HepG2 (cell line): Measurements from ENCODE around the gene GNG7. TPM values are rescaled to one million over a fixed set of nuclear protein-coding genes. Genes with fewer than 3 reads are reported as not detected.

ENCODE experiments used
- ATAC-seq: fragments of 200-7000 bp; cut with Tn5 transposase; 3 replicates; pipeline ENCODE4 v1.9.1; 2020; ENCODE audit warnings: mild to moderate bottlenecking, moderate library complexity
- BruUV-seq: library from RNA; stranded (reverse); fragments of 400-500 nt; replicated peaks from 2 replicates; lab custom pipeline; 2021; lab: Mats Ljungman, UMichigan
- CTCF ChIA-PET: fragments of 300-600 bp; formaldehyde crosslinking; extraction: SDS; loops from one replicate; lab custom pipeline; 2021; ENCODE audit warnings: low total read pairs, inconsistent platforms, low intra/inter-chr PET ratio; lab: Yijun Ruan, JAX
- POLR2A ChIA-PET: fragments of 350-600 bp; sonication (Branson Sonifier 250); formaldehyde crosslinking; loops from one replicate; lab custom pipeline; 2020; ENCODE audit warnings: antibody characterized with exemption, inconsistent platforms; lab: Yijun Ruan, JAX
- DNase-seq: peaks from one replicate; pipeline ENCODE4 v3.0.0-alpha.2; 2015; ENCODE audit warnings: low spot score
- FAIRE-seq: peaks from 3 replicates; lab custom pipeline; 2011; peaks lifted over from hg19 to GRCh38; lab: Jason Lieb, UNC
- H2AFZ ChIP-seq: one replicate; pipeline ENCODE4 v1.6.1; 2011; ENCODE audit warnings: low read length, inconsistent platforms
- H3K27ac ChIP-seq: fragments of 300-600 bp; 3 replicates; pipeline ENCODE4 v1.8.0; 2011; ENCODE audit warnings: mixed run types, mild to moderate bottlenecking, mixed read lengths, low read length, inconsistent platforms; ENCODE audit not compliant: insufficient read depth; ENCODE audit errors: extremely low read length
- H3K27me3 ChIP-seq, 2 experiments: fragments of 200-600 bp in 1 of 2; 2 replicates in 1 of 2; 3 replicates in 1 of 2; pipeline versions ENCODE4 v1.6.0 to v1.8.0; 2011; ENCODE audit warnings: low read length in 2 of 2, mild to moderate bottlenecking in 2 of 2, moderate library complexity in 2 of 2, inconsistent platforms in 1 of 2; ENCODE audit not compliant: insufficient read depth in 2 of 2, control insufficient read depth in 1 of 2
- H3K36me3 ChIP-seq, 2 experiments: fragments of 200-600 bp in 1 of 2; replicated peaks in 1 of 2; 2 replicates in 1 of 2; 3 replicates in 1 of 2; pipeline versions ENCODE4 v1.5.1 to v1.8.0; 2011; ENCODE audit warnings: low read length in 2 of 2, inconsistent platforms in 1 of 2; ENCODE audit not compliant: insufficient read depth in 2 of 2, control insufficient read depth in 1 of 2
- H3K4me1 ChIP-seq: 2 replicates; pipeline ENCODE4 v1.5.1; 2012; ENCODE audit warnings: low read length, inconsistent platforms; ENCODE audit not compliant: insufficient read depth
- H3K4me2 ChIP-seq: 2 replicates; pipeline ENCODE4 v1.6.0; 2011; ENCODE audit warnings: low read depth, low read length, inconsistent platforms
- H3K4me3 ChIP-seq, 3 experiments: fragments of 200-600 bp in 1 of 3; sonication (generic), shearing (Covaris generic) in 1 of 3; replicated peaks in 1 of 3; 2 replicates each; pipeline ENCODE4 v1.5.1; 2011 to 2016; ENCODE audit warnings: low read length in 3 of 3, inconsistent platforms in 2 of 3, low read depth in 2 of 3, mild to moderate bottlenecking in 2 of 3, control low read depth in 1 of 3, mixed read lengths in 1 of 3; ENCODE audit not compliant: insufficient read depth in 1 of 3
- H3K79me2 ChIP-seq: one replicate; pipeline ENCODE4 v1.6.1; 2011; ENCODE audit warnings: low read length, inconsistent platforms; ENCODE audit not compliant: insufficient read depth
- H3K9ac ChIP-seq: 2 replicates; pipeline ENCODE4 v1.6.0; 2011; ENCODE audit warnings: mild to moderate bottlenecking, low read depth, low read length, inconsistent platforms; ENCODE audit not compliant: insufficient read depth
- H3K9me3 ChIP-seq: 2 replicates; pipeline ENCODE4 v1.5.1; 2012; ENCODE audit warnings: mild to moderate bottlenecking, low read length
- H4K20me1 ChIP-seq: 2 replicates; pipeline ENCODE4 v1.6.0; 2011; ENCODE audit warnings: inconsistent platforms, mild to moderate bottlenecking, low read length, moderate library complexity; ENCODE audit not compliant: insufficient read depth
- ETV6 ChIP-seq: sonication (generic); formaldehyde crosslinking; conservative IDR thresholded peaks from 2 replicates; pipeline ENCODE4 v1.4.0; 2020; ENCODE audit warnings: missing genetic modification reagents
- HDAC1 ChIP-seq: sonication (generic); formaldehyde crosslinking; IDR thresholded peaks from 2 replicates; pipeline ENCODE4 v1.5.1; 2020; ENCODE audit warnings: mild to moderate bottlenecking, missing genetic modification reagents
- NONO ChIP-seq, 2 experiments: fragments of 450-650 bp in 1 of 2; sonication (generic) in 1 of 2; formaldehyde crosslinking in 1 of 2; IDR thresholded peaks in 1 of 2; conservative IDR thresholded peaks in 1 of 2; 2 replicates each; pipeline versions ENCODE4 v1.6.1 to v1.8.0; 2017 to 2022; ENCODE audit warnings: mild to moderate bottlenecking in 1 of 2, missing genetic modification reagents in 1 of 2, moderate library complexity in 1 of 2
- ZBTB38 ChIP-seq: sonication (generic); formaldehyde crosslinking; IDR thresholded peaks from 2 replicates; pipeline ENCODE4 v1.5.1; 2020; ENCODE audit warnings: mild to moderate bottlenecking, missing genetic modification reagents
- ZBTB42 ChIP-seq: sonication (generic); formaldehyde crosslinking; IDR thresholded peaks from 2 replicates; pipeline ENCODE4 v1.5.0; 2020; ENCODE audit warnings: mild to moderate bottlenecking, missing genetic modification reagents
- ZMYM2 ChIP-seq: sonication (generic); formaldehyde crosslinking; IDR thresholded peaks from 2 replicates; pipeline ENCODE4 v1.8.0; 2022; ENCODE audit warnings: mild to moderate bottlenecking, missing genetic modification reagents
- ZNF20 ChIP-seq: sonication (generic); formaldehyde crosslinking; IDR thresholded peaks from 2 replicates; pipeline ENCODE4 v1.4.0; 2020; ENCODE audit warnings: mild to moderate bottlenecking, moderate library complexity, missing genetic modification reagents
- ZNF562 ChIP-seq: sonication (generic); formaldehyde crosslinking; IDR thresholded peaks from 2 replicates; pipeline ENCODE4 v1.8.0; 2022; ENCODE audit warnings: missing genetic modification reagents, borderline replicate concordance
- whole genome bisulfite sequencing: methylation state at CpG from one replicate; pipeline ENCODE4 v1.1.6; 2017; ENCODE audit warnings: low lambda C conversion rate; 5-methylcytosine and 5-hydroxymethylcytosine counted together
- in situ Hi-C: cut with HindIII; loops from 2 replicates; pipeline ENCODE4 v1.10.0; 2017; ENCODE audit warnings: low pct_unique_long_range_greater_than_20kb; ENCODE audit not compliant: extremely low pct_ligation_motif_present
- intact Hi-C: fragments of 100-400 bp; cut with micrococcal nuclease; formaldehyde crosslinking; loops from one replicate; pipeline ENCODE4 v1.10.0; 2022; ENCODE audit not compliant: unreplicated experiment
- polyA plus RNA-seq, 8 experiments: library from polyadenylated mRNA; depleted of rRNA in 3 of 8; stranded (reverse) in 7 of 8; unstranded in 1 of 8; fragments of >200 nt; fragmentation: Illumina TruSeq in 4 of 8; extraction: Trizol in 4 of 8; gene quantifications; 2 replicates each; pipeline versions ENCODE4 v1.2.1 to v1.2.3, GENCODE V29; 2011 to 2016; ENCODE audit warnings: low read depth in 4 of 8, missing spikeins in 1 of 8, mixed read lengths in 1 of 8; ENCODE audit not compliant: insufficient read depth in 1 of 8
- total RNA-seq, 5 experiments: library from RNA; depleted of rRNA; stranded (reverse); fragments of >200 nt; fragmentation: Illumina TruSeq; extraction: Trizol; gene quantifications; 2 replicates each; pipeline ENCODE4 v1.2.3, GENCODE V29; 2016; ENCODE audit warnings: low read depth in 1 of 5
- TF ChIP-seq, protein P1 (sequence below): sonication (generic); formaldehyde crosslinking; IDR thresholded peaks from 2 replicates; pipeline ENCODE4 v1.4.0; 2020; ENCODE audit warnings: mild to moderate bottlenecking, low read depth, missing genetic modification reagents

GNG7 gene
- total and polyA plus RNA-seq, 2 of the 13 experiments (the other 11 are each of a cell fraction or from before 2014, with no cell fraction given) = 1.4 to 3.3 TPM

DNA sequence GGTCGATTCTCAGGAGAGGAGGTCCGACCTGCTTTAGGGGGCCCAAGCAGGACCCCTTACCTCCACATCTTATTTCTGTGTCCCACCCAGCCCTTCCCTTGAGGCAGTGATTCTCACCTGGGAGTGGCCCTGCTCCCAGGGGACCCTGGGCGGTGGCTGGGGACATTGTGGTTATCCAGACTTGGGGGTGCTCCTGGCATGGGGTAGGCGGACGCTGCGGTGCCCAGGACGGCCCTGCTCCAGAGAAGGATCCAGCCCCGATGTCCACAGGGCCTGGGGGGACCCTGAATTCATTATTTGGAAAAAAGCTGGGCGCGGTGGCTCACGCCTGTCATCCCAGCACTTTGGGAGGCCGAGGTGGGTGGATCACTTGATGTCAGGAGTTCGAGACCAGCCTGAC is 142.1 kb downstream of the GNG7 start:
- Histone ChIP-seq H3K36me3 (no peaks in the 10 kb centered on the region), H2AFZ (no peak overlapping the region), H3K9me3 (no peaks in the 10 kb centered on the region), H3K79me2 (no peaks in the 10 kb centered on the region), H3K27me3 (no peaks in the 10 kb centered on the region), H3K9ac (no peak overlapping the region), H3K4me2 (no peak overlapping the region), H4K20me1 (no peaks in the 10 kb centered on the region), H3K27ac (no peak overlapping the region), H3K4me1 (peaks cover 62% of the 10 kb centered on the region), H3K4me3 (no peak overlapping the region)
- ChIA-PET POLR2A (interaction anchor here (1.3 to 2.2 kb wide), 2 partner anchors 14 to 17 kb away, joined by 3 to 10 read pairs; no protein-coding TSS in a partner anchor), CTCF (no interaction called here)
- in situ Hi-C loops = no loop called here
- TF ChIP-seq ZBTB38 (CRISPR knock-in tag) = no peak
- no peak for TF ChIP-seq ZMYM2 (CRISPR knock-in tag)
- no peak for TF ChIP-seq ZNF562 (CRISPR knock-in tag)
- intact Hi-C loops = no loop called here
- DNase-seq (no peak), ATAC-seq (no peak), FAIRE-seq (no peak)
- 92% methylated on average over 10 of the region's 13 CpGs for WGBS
- no TSS peak for BruUV-seq

DNA sequence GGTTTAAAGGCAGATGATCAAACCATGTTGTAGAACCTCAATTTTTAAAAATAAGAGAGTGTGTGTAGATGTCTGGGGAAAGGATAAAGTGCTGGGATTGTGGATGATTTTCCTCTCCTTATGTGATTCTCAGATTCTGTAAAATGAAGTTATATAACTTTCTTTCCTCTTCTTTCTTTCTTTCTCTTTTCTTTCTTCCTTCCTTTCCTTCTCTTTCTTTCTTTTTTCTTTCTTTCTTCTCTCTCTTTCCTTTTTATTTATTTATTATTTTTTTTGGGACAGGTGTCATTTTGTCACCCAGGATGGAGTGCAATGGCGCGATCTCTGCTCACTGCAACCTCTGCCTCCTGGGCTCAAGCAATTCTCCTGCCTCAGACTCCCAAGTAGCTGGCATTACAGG is 144.0 kb downstream of the GNG7 start:
- POLR2A ChIA-PET = interaction anchor here (1.6 to 5.1 kb wide), 3 partner anchors 12 to 82 kb away, joined by 5 to 53 read pairs (median 35); partner anchors contain the start of gene GADD45B
- no peaks in the 10 kb centered on the region for H3K27me3 ChIP-seq
- no TSS peak for BruUV-seq

More for the DNA sequence above, 144.0 kb downstream of the GNG7 start:
- TF ChIP-seq HDAC1 (no peak), ZNF20 (CRISPR knock-in tag) (no peak), ZBTB42 (CRISPR knock-in tag) (no peak), ETV6 (CRISPR knock-in tag) (no peak), NONO (IDR thresholded peaks at IDR 0.05) (no peak), NONO (CRISPR knock-in tag; conservative IDR thresholded peaks at IDR 0.05) (no peak)
- TF ChIP-seq, protein P1, sequence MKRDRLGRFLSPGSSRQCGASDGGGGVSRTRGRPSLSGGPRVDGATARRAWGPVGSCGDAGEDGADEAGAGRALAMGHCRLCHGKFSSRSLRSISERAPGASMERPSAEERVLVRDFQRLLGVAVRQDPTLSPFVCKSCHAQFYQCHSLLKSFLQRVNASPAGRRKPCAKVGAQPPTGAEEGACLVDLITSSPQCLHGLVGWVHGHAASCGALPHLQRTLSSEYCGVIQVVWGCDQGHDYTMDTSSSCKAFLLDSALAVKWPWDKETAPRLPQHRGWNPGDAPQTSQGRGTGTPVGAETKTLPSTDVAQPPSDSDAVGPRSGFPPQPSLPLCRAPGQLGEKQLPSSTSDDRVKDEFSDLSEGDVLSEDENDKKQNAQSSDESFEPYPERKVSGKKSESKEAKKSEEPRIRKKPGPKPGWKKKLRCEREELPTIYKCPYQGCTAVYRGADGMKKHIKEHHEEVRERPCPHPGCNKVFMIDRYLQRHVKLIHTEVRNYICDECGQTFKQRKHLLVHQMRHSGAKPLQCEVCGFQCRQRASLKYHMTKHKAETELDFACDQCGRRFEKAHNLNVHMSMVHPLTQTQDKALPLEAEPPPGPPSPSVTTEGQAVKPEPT (CRISPR knock-in tag) = no peak
- Histone ChIP-seq H3K4me3 (no peak overlapping the region), H2AFZ (no peak overlapping the region), H3K4me2 (no peak overlapping the region), H3K27ac (no peak overlapping the region), H3K4me1 (peaks cover 75% of the 10 kb centered on the region), H3K79me2 (no peaks in the 10 kb centered on the region), H3K9me3 (no peaks in the 10 kb centered on the region), H4K20me1 (no peaks in the 10 kb centered on the region), H3K9ac (no peak overlapping the region), H3K36me3 (no peaks in the 10 kb centered on the region)
- intact Hi-C loops (no loop called here), in situ Hi-C loops (no loop called here)
- CTCF ChIA-PET = no interaction called here
- DNase-seq (no peak), FAIRE-seq (no peak), ATAC-seq (no peak)
- 96% methylated on average over 2 of the region's 2 CpGs for WGBS
